ENCODE results near the gene ATXN7L2.

ATXN7L2 gene

GRCh38 chr1:109490029-109490933, 6.6 kb downstream of the ATXN7L2 start:
- no peak overlapping the region for H3K4me3 ChIP-seq (ENCODE audit: control insufficient read depth, low read depth, low read length)
- DNase-seq (ENCODE audit: low read depth), result peak; percentile 63
- TF ChIP-seq, protein P1, sequence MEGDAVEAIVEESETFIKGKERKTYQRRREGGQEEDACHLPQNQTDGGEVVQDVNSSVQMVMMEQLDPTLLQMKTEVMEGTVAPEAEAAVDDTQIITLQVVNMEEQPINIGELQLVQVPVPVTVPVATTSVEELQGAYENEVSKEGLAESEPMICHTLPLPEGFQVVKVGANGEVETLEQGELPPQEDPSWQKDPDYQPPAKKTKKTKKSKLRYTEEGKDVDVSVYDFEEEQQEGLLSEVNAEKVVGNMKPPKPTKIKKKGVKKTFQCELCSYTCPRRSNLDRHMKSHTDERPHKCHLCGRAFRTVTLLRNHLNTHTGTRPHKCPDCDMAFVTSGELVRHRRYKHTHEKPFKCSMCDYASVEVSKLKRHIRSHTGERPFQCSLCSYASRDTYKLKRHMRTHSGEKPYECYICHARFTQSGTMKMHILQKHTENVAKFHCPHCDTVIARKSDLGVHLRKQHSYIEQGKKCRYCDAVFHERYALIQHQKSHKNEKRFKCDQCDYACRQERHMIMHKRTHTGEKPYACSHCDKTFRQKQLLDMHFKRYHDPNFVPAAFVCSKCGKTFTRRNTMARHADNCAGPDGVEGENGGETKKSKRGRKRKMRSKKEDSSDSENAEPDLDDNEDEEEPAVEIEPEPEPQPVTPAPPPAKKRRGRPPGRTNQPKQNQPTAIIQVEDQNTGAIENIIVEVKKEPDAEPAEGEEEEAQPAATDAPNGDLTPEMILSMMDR (conservative IDR thresholded peaks at IDR 0.05; ENCODE audit: control insufficient read depth, insufficient read depth, low read depth, low read length), result peak; percentile 91

DNA sequence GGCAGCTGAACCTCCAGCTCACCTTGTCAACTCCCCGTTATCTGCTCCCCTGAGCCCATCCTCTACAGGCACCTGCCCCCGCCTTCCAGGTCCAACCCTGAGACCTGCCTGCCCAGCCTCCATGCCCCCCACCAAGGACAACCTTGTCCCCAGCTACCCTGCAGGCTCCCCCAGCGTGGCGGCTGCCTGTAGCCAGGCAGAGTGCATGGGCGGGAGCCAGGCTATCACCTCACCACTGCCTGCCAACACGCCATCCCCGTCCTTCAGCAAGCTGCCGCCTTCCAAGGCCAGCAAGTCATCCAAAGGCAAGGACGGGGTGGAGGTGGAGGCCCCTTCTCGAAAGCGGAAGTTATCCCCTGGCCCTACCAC, 7.2 kb downstream of the ATXN7L2 start:
- TF ChIP-seq, protein P1 (conservative IDR thresholded peaks at IDR 0.05; ENCODE audit: control insufficient read depth, insufficient read depth, low read depth, low read length), result no peak
- no peak overlapping the region for H3K4me3 ChIP-seq (ENCODE audit: control insufficient read depth, low read depth, low read length)
- no peak for DNase-seq (ENCODE audit: low read depth)

- no peak for DNase-seq (ENCODE audit: low read depth)
- H3K4me3 ChIP-seq (ENCODE audit: control insufficient read depth, low read depth, low read length), result no peak overlapping the region
- TF ChIP-seq, protein P1 (conservative IDR thresholded peaks at IDR 0.05; ENCODE audit: control insufficient read depth, insufficient read depth, low read depth, low read length), result no peak
Observed at GRCh38 chr1:109491372-109491771, 7.7 kb downstream of the ATXN7L2 start.

DNA sequence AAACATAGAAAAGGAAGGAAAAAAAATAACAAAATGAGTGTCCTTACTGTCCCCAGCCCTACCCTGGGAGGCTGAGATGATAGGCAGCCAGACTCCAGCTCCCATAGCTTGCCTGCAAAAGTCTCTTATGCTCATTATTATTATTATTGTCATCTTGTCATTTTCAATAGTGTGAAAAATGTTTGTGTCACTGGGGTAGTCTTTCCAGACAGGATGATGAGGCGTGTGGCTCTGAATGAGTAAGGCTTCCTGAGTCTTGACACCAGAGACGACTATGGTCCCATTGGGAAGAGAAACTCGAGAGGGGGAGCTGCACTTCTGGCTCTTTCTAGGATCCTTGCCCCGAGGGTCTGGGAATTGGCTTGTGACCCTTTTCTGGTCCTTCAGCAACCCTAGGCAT, 9.1 kb downstream of the ATXN7L2 start:
- DNase-seq (ENCODE audit: low read depth), result peak; percentile 13
- TF ChIP-seq, protein P1 (conservative IDR thresholded peaks at IDR 0.05; ENCODE audit: control insufficient read depth, insufficient read depth, low read depth, low read length), result no peak
- H3K4me3 ChIP-seq (ENCODE audit: control insufficient read depth, low read depth, low read length), result no peak overlapping the region

GRCh38 chr1:109493227-109493626, 9.5 kb downstream of the ATXN7L2 start:
- TF ChIP-seq, protein P1 (conservative IDR thresholded peaks at IDR 0.05; ENCODE audit: control insufficient read depth, insufficient read depth, low read depth, low read length), result no peak
- H3K4me3 ChIP-seq (ENCODE audit: control insufficient read depth, low read depth, low read length), result no peak overlapping the region
- DNase-seq (ENCODE audit: low read depth), result peak; percentile 8

DNA sequence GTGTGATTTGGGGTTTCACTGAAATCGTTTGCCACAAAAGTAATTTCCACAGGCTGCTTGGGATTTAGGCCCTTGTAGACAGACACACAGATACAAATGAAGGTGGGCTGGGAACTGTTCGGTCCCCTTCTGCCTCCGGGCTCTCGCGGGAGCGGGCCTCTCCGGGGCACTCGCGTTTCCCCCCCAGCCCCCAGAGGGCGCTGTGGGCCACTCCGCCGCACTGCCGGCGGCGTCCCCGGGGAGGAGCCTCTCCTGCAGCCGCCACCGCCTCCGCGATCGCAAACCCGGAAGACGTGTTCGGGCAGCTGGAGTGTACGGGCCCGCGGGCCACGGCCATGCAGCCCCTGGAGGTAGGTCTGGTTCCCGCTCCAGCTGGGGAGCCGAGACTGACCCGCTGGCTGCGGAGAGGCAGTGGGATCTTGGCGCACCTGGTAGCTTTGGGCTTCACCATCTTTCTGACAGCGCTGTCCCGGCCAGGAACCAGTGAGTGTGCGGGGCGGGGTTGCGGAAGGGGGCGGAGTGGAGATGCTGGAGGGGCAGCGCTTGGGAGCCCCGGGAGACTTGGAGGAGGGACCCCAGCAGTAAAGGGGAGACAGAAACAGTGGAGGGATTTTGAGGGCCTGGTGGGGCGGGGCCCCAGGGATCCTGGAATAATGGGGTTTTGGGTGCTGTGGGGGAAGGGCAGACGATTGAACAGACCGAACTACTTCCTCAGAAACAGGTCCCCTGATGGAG, 10.3 kb downstream of the ATXN7L2 start, which contains the start of gene CYB561D1:
Gene CYB561D1 (plus strand): TSS at position 290 of the 735 bp plus-strand sequence. CDS start 46 bp downstream, at position 336.
- TF ChIP-seq, protein P1 (conservative IDR thresholded peaks at IDR 0.05; ENCODE audit: control insufficient read depth, insufficient read depth, low read depth, low read length), result peak; percentile 65
- peak; percentile 71 for DNase-seq (ENCODE audit: low read depth)
- peak within 1 kb of the TSS; percentile 79 for H3K4me3 ChIP-seq (ENCODE audit: control insufficient read depth, low read depth, low read length)

Data from fibroblast of mammary gland (primary cell).